Natural killer cell (primary cell): ENCODE data around the gene C11orf86. TPM values are rescaled to one million over a fixed set of nuclear protein-coding genes. Genes with fewer than 3 reads are reported as not detected.
A peak's percentile ranks its signal among the peaks of the same experiment; 100 is the strongest.

ENCODE experiments used
- ATAC-seq, 3 donors: fragments of 150-1000 bp in 2 of 3; fragments of 200-7000 bp in 1 of 3; cut with Tn5 transposase; 1 replicate in 1 of 3; 2 replicates in 2 of 3; pipeline ENCODE4 v1.10.0; 2021; ENCODE audit warnings: mild to moderate bottlenecking in 2 of 3, moderate library complexity in 2 of 3
- DNase-seq, 2 donors: peaks; one replicate each; pipeline versions ENCODE4 v3.0.0 to v3.0.0-alpha.2; 2013 to 2021; ENCODE audit warnings: mixed read lengths in 1 of 2
- H3K27ac ChIP-seq: one replicate; pipeline ENCODE4 v1.5.1; 2013; ENCODE audit warnings: mild to moderate bottlenecking, low read length
- H3K27me3 ChIP-seq: one replicate; pipeline ENCODE4 v1.6.1; 2013; ENCODE audit warnings: low read length; ENCODE audit not compliant: control insufficient read depth, insufficient read depth
- H3K36me3 ChIP-seq: one replicate; pipeline ENCODE4 v1.6.1; 2013; ENCODE audit warnings: low read length; ENCODE audit not compliant: control insufficient read depth, insufficient read depth
- H3K4me1 ChIP-seq: one replicate; pipeline ENCODE4 v1.6.1; 2013; ENCODE audit warnings: low read length; ENCODE audit not compliant: control insufficient read depth, insufficient read depth
- H3K4me3 ChIP-seq: one replicate; pipeline ENCODE4 v1.5.1; 2013; ENCODE audit warnings: low read length
- H3K9me3 ChIP-seq: one replicate; pipeline ENCODE4 v1.6.1; 2013; ENCODE audit warnings: low read length; ENCODE audit not compliant: control insufficient read depth, insufficient read depth
- H3K27ac Mint-ChIP-seq, 2 donors: one replicate each; pipeline ENCODE4 v1.8.0; 2022; ENCODE audit warnings: mild to moderate bottlenecking in 2 of 2, mixed read lengths in 2 of 2, moderate library complexity in 1 of 2
- H3K27me3 Mint-ChIP-seq, 2 donors: one replicate each; pipeline ENCODE4 v1.8.0; 2022; ENCODE audit warnings: low read depth in 2 of 2, mixed read lengths in 2 of 2
- H3K36me3 Mint-ChIP-seq: one replicate; pipeline ENCODE4 v1.8.0; 2022; ENCODE audit warnings: mixed read lengths
- H3K4me1 Mint-ChIP-seq, 2 donors: one replicate each; pipeline ENCODE4 v1.8.0; 2022; ENCODE audit warnings: mixed read lengths in 2 of 2
- H3K4me3 Mint-ChIP-seq: one replicate; pipeline ENCODE4 v1.8.0; 2022; ENCODE audit warnings: mild to moderate bottlenecking, moderate library complexity, mixed read lengths
- H3K9me3 Mint-ChIP-seq, 2 donors: one replicate each; pipeline ENCODE4 v1.8.0; 2022; ENCODE audit warnings: mixed read lengths in 2 of 2
- CTCF ChIP-seq: fragments of 200-600 bp; IDR thresholded peaks from one replicate; pipeline ENCODE4 v1.8.0; 2022; ENCODE audit warnings: antibody characterized with exemption
- WGBS: methylation state at CpG from one replicate; pipeline ENCODE4 v1.1.7; 2013; ENCODE audit warnings: missing lambda C conversion rate; ENCODE audit not compliant: insufficient coverage; 5-methylcytosine and 5-hydroxymethylcytosine counted together
- intact Hi-C: fragments of 100-400 bp; cut with micrococcal nuclease; formaldehyde crosslinking; loops from one replicate; pipeline ENCODE4 v1.14.2; 2022
- total RNA-seq, 4 donors: library from RNA; stranded (reverse); fragments of 120-200 nt in 1 of 4; gene quantifications; one replicate each; pipeline versions ENCODE4 v1.2.3 to v1.2.4, GENCODE V29; 2013 to 2022

C11orf86 gene
- total RNA-seq, 3 donors from 2014 or later (not counting 1 experiment from before 2014, with no cell fraction given): not detected

- Histone ChIP-seq H3K4me3 (no peak overlapping the region), H3K27ac (no peak overlapping the region), H3K9me3 (no peaks in the 10 kb centered on the region), H3K27me3 (no peaks in the 10 kb centered on the region), H3K4me1 (peaks cover 3% of the 10 kb centered on the region), H3K36me3 (no peaks in the 10 kb centered on the region)
- H3K4me1 Mint-ChIP-seq: no peaks in the 10 kb centered on the region
- WGBS: 97% methylated on average over 4 of the region's 6 CpGs
- intact Hi-C loops: no loop called here
- H3K36me3 Mint-ChIP-seq: no peaks in the 10 kb centered on the region
- no peak for ATAC-seq
- peaks cover 14 to 15% of the 10 kb centered on the region in 2 donors for H3K27me3 Mint-ChIP-seq
- no peak overlapping the region for H3K27ac Mint-ChIP-seq
- H3K4me3 Mint-ChIP-seq: no peak overlapping the region
- no peak for DNase-seq
- H3K9me3 Mint-ChIP-seq: no peaks in the 10 kb centered on the region
- no peak for TF ChIP-seq CTCF
These were observed 5.4 kb upstream of the C11orf86 start for GRCh38 chr11:66969584-66970225.

DNA sequence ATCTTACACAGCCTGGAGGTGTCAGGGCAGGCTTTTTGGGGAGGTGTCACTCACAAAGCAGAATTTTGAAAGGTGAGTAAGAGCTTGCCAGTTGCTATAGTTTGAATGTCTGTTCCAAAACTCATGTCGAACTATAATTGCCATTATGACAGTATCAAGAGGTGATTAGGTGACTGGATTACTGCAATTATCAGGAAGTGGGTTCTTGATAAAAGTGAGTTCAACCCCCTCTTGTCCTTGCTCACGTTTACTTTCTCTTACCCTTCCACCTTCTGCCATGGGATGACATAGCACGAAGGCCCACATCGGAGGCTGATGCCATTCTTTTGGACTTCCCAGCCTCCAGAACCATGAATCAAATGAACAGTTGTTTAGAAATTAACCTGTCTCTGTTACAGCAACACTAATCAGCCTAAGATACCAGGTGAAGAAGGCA lies 4.7 kb upstream of the C11orf86 start:
- ATAC-seq (no peak), DNase-seq (no peak)
- H3K4me3 ChIP-seq: no peak overlapping the region
- Mint-ChIP-seq H3K4me1 (no peaks in the 10 kb centered on the region), H3K27me3 (peaks cover 14 to 15% of the 10 kb centered on the region in 2 donors), H3K4me3 (no peak overlapping the region), H3K27ac (no peak overlapping the region), H3K36me3 (no peaks in the 10 kb centered on the region), H3K9me3 (no peaks in the 10 kb centered on the region)
- H3K36me3 ChIP-seq: no peaks in the 10 kb centered on the region
- TF ChIP-seq CTCF: no peak
- WGBS: 76% methylated on average over 4 of the region's 4 CpGs
- H3K9me3 ChIP-seq: no peaks in the 10 kb centered on the region
- H3K27me3 ChIP-seq: no peaks in the 10 kb centered on the region
- no peak overlapping the region for H3K27ac ChIP-seq
- intact Hi-C loops: no loop called here
- H3K4me1 ChIP-seq: peaks cover 3% of the 10 kb centered on the region

DNA sequence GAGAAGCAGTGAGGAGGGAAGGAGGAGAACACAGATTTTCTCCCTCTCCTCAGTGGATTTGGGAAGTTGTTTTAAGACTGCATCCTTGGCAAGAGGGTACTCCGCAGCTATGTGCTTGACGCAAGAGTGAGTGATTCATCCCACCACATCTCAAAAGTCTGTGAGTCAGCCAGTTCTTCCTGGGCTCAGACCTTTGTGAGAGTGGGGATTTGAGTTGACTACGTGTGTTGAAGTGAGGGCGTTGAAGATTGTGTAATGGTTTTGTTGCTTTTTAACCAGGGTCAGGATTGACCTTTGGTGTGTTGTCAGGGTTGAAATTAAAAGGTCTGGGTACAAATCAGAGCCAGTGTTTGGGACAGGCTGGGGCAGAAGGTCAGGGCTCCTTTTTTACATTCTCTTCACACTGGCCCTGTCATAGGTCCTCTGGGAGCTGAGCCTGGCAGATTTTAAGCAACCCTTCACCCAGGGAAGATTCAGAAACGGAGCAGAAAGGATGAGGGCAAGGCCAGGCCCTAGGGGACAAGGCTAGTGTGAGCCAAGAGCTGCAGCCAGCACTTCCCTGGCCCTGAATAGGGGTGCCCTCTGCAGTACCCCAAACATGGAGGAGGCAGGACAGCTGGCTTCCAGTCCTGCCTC lies 4.2 kb upstream of the C11orf86 start:
- H3K4me1 Mint-ChIP-seq: no peaks in the 10 kb centered on the region
- no peaks in the 10 kb centered on the region for H3K36me3 Mint-ChIP-seq
- no peak for DNase-seq
- intact Hi-C loops: no loop called here
- WGBS: 75% methylated on average over 4 of the region's 5 CpGs
- no peak overlapping the region for H3K4me3 ChIP-seq
- no peak overlapping the region for H3K27ac Mint-ChIP-seq
- H3K4me1 ChIP-seq: peaks cover 3% of the 10 kb centered on the region
- H3K36me3 ChIP-seq: no peaks in the 10 kb centered on the region
- H3K27me3 ChIP-seq: no peaks in the 10 kb centered on the region
- H3K9me3 ChIP-seq: no peaks in the 10 kb centered on the region
- peak in 1 of 3 donors; percentile 10 for ATAC-seq
- no peak overlapping the region for H3K27ac ChIP-seq
- no peak for TF ChIP-seq CTCF
- H3K4me3 Mint-ChIP-seq: no peak overlapping the region
- no peaks in the 10 kb centered on the region for H3K9me3 Mint-ChIP-seq
- H3K27me3 Mint-ChIP-seq: peaks cover 12 to 14% of the 10 kb centered on the region in 2 donors
